ENCODE measurements around the gene RCN1. TPM values are rescaled to one million over a fixed set of nuclear protein-coding genes. Genes with fewer than 3 reads are reported as not detected.

The RCN1 gene
- total and polyA plus RNA-seq, 2 donors (not counting 3 experiments of a cell fraction or from before 2014, with no cell fraction given): 174 to 285 TPM

- Histone ChIP-seq H3K9ac (replicated peaks; ENCODE audit: extremely low read depth, insufficient read depth, low read length) (no peak overlapping the region), H3K4me1 (ENCODE audit: control insufficient read depth, extremely low read depth, insufficient read depth, low read length) (peaks cover 4% of the 10 kb centered on the region)
Observed at GRCh38 chr11:32079553-32079952, 11.3 kb upstream of the RCN1 start.

More at GRCh38 chr11:32079553-32079952, 11.3 kb upstream of the RCN1 start:
- no peak overlapping the region for H3K4me3 ChIP-seq (replicated peaks in 1 of 3; ENCODE audit: insufficient read depth in 1 of 3, low read depth in 1 of 3, low read length in 3 of 3)
- peaks cover 0 to 4% of the 10 kb centered on the region in 2 experiments for H3K27me3 ChIP-seq (ENCODE audit: control insufficient read depth in 2 of 2, insufficient read depth in 2 of 2, low read length in 2 of 2)
- H3K36me3 ChIP-seq (ENCODE audit: control insufficient read depth in 2 of 2, extremely low read depth in 1 of 2, insufficient read depth in 2 of 2, low read length in 2 of 2): no peaks in the 10 kb centered on the region
- ChIA-PET POLR2A (no interaction called here), CTCF (no interaction called here)
- FAIRE-seq (no peak), DNase-seq (ENCODE audit: low read depth, low spot score) (no peak)
- dilution Hi-C loops (cut with MboI; ENCODE audit: extremely low pct_ligation_motif_present, low sequenced_read_pairs) (no loop called here), intact Hi-C loops (cut with micrococcal nuclease) (no loop called here)
- no peaks in the 10 kb centered on the region for H3K9me3 ChIP-seq (replicated peaks; ENCODE audit: control insufficient read depth, insufficient read depth, low read length)
- no TSS peak for BruUV-seq (replicated peaks)
- H3K27ac ChIP-seq (ENCODE audit: insufficient read depth, low read depth, low read length): no peak overlapping the region
- no peaks in the 10 kb centered on the region for H4K20me1 ChIP-seq (replicated peaks; ENCODE audit: control insufficient read depth, extremely low read depth, insufficient read depth, low read length)
- TF ChIP-seq CTCF (IDR thresholded peaks at IDR 0.05; ENCODE audit: extremely low read depth in 1 of 2, insufficient read depth in 1 of 2, low read depth in 1 of 2, low read length in 2 of 2) (no peak), POLR2A (IDR thresholded peaks at IDR 0.05; ENCODE audit: low read depth, low read length) (no peak), FOS (IDR thresholded peaks at IDR 0.05; ENCODE audit: borderline replicate concordance, insufficient read depth, low read length) (no peak), POLR2AphosphoS5 (IDR thresholded peaks at IDR 0.05; ENCODE audit: insufficient read depth, low read depth, low read length) (no peak), EZH2 (IDR thresholded peaks at IDR 0.05; ENCODE audit: borderline replicate concordance, low read depth, low read length, severe bottlenecking) (no peak), JUN (IDR thresholded peaks at IDR 0.05; ENCODE audit: borderline replicate concordance, insufficient read depth, insufficient read length, low read depth) (no peak), GATA2 (IDR thresholded peaks at IDR 0.05; ENCODE audit: insufficient read depth, insufficient read length, low read depth, low read length) (no peak), MAX (IDR thresholded peaks at IDR 0.05; ENCODE audit: insufficient read depth, insufficient read length) (no peak), MYC (IDR thresholded peaks at IDR 0.05; ENCODE audit: low read depth, low read length) (no peak)
- no peak overlapping the region for H2AFZ ChIP-seq (ENCODE audit: low read depth, low read length)
- H3K4me2 ChIP-seq (ENCODE audit: insufficient read depth, low read length): no peak overlapping the region
- no peaks in the 10 kb centered on the region for H3K79me2 ChIP-seq (ENCODE audit: control insufficient read depth, insufficient read depth, low read length)
- H3K9me1 ChIP-seq (replicated peaks; ENCODE audit: control insufficient read depth, extremely low read depth, insufficient read depth, low read length): no peaks in the 10 kb centered on the region
